H1 (cell line): Measurements from ENCODE around the gene USP6. TPM values are rescaled to one million over a fixed set of nuclear protein-coding genes. Genes with fewer than 3 reads are reported as not detected.
"Not testable (repeated sequence)": the region's sequence is repeated elsewhere in the genome, so short reads cannot be mapped to it uniquely, and the experiment has no call there.

Experiments used
- CTCF ChIA-PET: fragments of 300-600 bp; sonication (Branson Sonifier 250); formaldehyde crosslinking; loops from one replicate; lab custom pipeline; 2021; ENCODE audit not compliant: partially characterized antibody; lab: Charles Lee
- POLR2A ChIA-PET: fragments of 300-600 bp; sonication (Branson Sonifier 250); formaldehyde crosslinking; loops from one replicate; lab custom pipeline; 2021; ENCODE audit warnings: inconsistent platforms; ENCODE audit not compliant: partially characterized antibody; lab: Charles Lee
- DNase-seq, 2 experiments: peaks; one replicate each; pipeline versions ENCODE4 v3.0.0 to v3.0.0-alpha.2; 2010 to 2022; ENCODE audit warnings: low spot score in 2 of 2, low read depth in 1 of 2, mixed read lengths in 1 of 2
- FAIRE-seq: peaks from 2 replicates; lab custom pipeline; 2011; peaks lifted over from hg19 to GRCh38; lab: Jason Lieb, UNC
- H2AFZ ChIP-seq: 2 replicates; pipeline ENCODE4 v1.8.1; 2012; ENCODE audit warnings: low read length, inconsistent platforms
- H2AK5ac ChIP-seq: 2 replicates; pipeline ENCODE4 v1.6.1; 2013; ENCODE audit warnings: low read depth, low read length
- H2BK120ac ChIP-seq: replicated peaks from 2 replicates; pipeline ENCODE3; 2013; ENCODE audit warnings: low read depth, low read length, inconsistent platforms
- H2BK12ac ChIP-seq: 2 replicates; pipeline ENCODE4 v1.6.1; 2013; ENCODE audit warnings: low read depth, low read length
- H2BK15ac ChIP-seq: 2 replicates; pipeline ENCODE4 v1.6.1; 2013; ENCODE audit warnings: low read length
- H2BK20ac ChIP-seq: 2 replicates; pipeline ENCODE4 v1.6.1; 2013; ENCODE audit warnings: low read length
- H2BK5ac ChIP-seq: 2 replicates; pipeline ENCODE4 v1.6.1; 2013; ENCODE audit warnings: low read depth, low read length
- H3K14ac ChIP-seq: 2 replicates; pipeline ENCODE4 v1.6.1; 2013; ENCODE audit warnings: inconsistent platforms; ENCODE audit not compliant: insufficient read length
- H3K18ac ChIP-seq: 2 replicates; pipeline ENCODE4 v1.6.1; 2013; ENCODE audit warnings: low read length; ENCODE audit errors: extremely low read depth
- H3K23ac ChIP-seq: 2 replicates; pipeline ENCODE4 v1.6.1; 2013; ENCODE audit warnings: inconsistent platforms; ENCODE audit not compliant: insufficient read length
- H3K23me2 ChIP-seq: 2 replicates; pipeline ENCODE4 v1.6.1; 2013; ENCODE audit warnings: low read depth, low read length
- H3K27ac ChIP-seq: 2 replicates; pipeline ENCODE4 v1.6.1; 2011; ENCODE audit warnings: low read depth, low read length, inconsistent platforms
- H3K27me3 ChIP-seq, 4 experiments: replicated peaks in 1 of 4; 1 replicate in 1 of 4; 2 replicates in 3 of 4; pipeline versions ENCODE4 v1.6.1 to v1.8.1; 2011 to 2013; ENCODE audit warnings: low read length in 3 of 4, mild to moderate bottlenecking in 3 of 4, inconsistent platforms in 2 of 4, mixed read lengths in 2 of 4, moderate library complexity in 1 of 4; ENCODE audit not compliant: control insufficient read depth in 3 of 4, insufficient read depth in 3 of 4; ENCODE audit errors: extremely low read depth in 1 of 4
- H3K36me3 ChIP-seq, 4 experiments: 2 replicates each; pipeline versions ENCODE4 v1.6.1 to v1.8.1; 2011 to 2013; ENCODE audit warnings: mild to moderate bottlenecking in 4 of 4, low read length in 3 of 4, moderate library complexity in 2 of 4, control low read depth in 1 of 4, inconsistent platforms in 1 of 4; ENCODE audit not compliant: insufficient read depth in 4 of 4, control insufficient read depth in 2 of 4
- H3K4ac ChIP-seq: replicated peaks from 2 replicates; pipeline ENCODE3; 2013; ENCODE audit warnings: low read length, low read depth, mixed read lengths, inconsistent platforms; ENCODE audit not compliant: insufficient read length
- H3K4me1 ChIP-seq, 4 experiments: replicated peaks in 1 of 4; 1 replicate in 1 of 4; 2 replicates in 3 of 4; pipeline versions ENCODE4 v1.6.1 to v1.8.1; 2011 to 2013; ENCODE audit warnings: low read length in 3 of 4, inconsistent platforms in 2 of 4, mixed read lengths in 1 of 4; ENCODE audit not compliant: insufficient read depth in 4 of 4, control insufficient read depth in 3 of 4
- H3K4me2 ChIP-seq, 2 experiments: 2 replicates each; pipeline versions ENCODE4 v1.6.1 to v1.8.1; 2011 to 2013; ENCODE audit warnings: low read depth in 2 of 2, low read length in 2 of 2, control low read depth in 1 of 2, inconsistent platforms in 1 of 2, mild to moderate bottlenecking in 1 of 2; ENCODE audit not compliant: insufficient read depth in 1 of 2
- H3K4me3 ChIP-seq, 4 experiments: fragments of 200-600, 300-600 bp in 1 of 4; sonication (generic), shearing (Covaris generic), sonication (Bioruptor Twin) in 1 of 4; 2 replicates each; pipeline versions ENCODE4 v1.5.1 to v1.8.1; 2011 to 2016; ENCODE audit warnings: low read length in 4 of 4, low read depth in 3 of 4, control low read depth in 2 of 4, inconsistent platforms in 2 of 4, mild to moderate bottlenecking in 2 of 4, mixed read lengths in 1 of 4, moderate library complexity in 1 of 4; ENCODE audit not compliant: insufficient read depth in 2 of 4; ENCODE audit errors: extremely low read depth in 1 of 4
- H3K56ac ChIP-seq: replicated peaks from 2 replicates; pipeline ENCODE3; 2013; ENCODE audit warnings: low read depth, mild to moderate bottlenecking, mixed read lengths, low read length, inconsistent platforms; ENCODE audit not compliant: insufficient read length
- H3K79me1 ChIP-seq: 2 replicates; pipeline ENCODE4 v1.6.1; 2013; ENCODE audit warnings: low read depth, low read length, control low read depth
- H3K79me2 ChIP-seq, 2 experiments: 2 replicates each; pipeline versions ENCODE4 v1.6.1 to v1.8.1; 2012 to 2013; ENCODE audit warnings: low read length in 2 of 2, mild to moderate bottlenecking in 2 of 2, inconsistent platforms in 1 of 2; ENCODE audit not compliant: insufficient read depth in 2 of 2, control insufficient read depth in 1 of 2
- H3K9ac ChIP-seq, 4 experiments: replicated peaks in 1 of 4; 1 replicate in 1 of 4; 2 replicates in 3 of 4; pipeline versions ENCODE4 v1.6.1 to v1.8.1; 2011 to 2013; ENCODE audit warnings: low read depth in 3 of 4, low read length in 3 of 4, control low read depth in 2 of 4, mild to moderate bottlenecking in 2 of 4, moderate library complexity in 2 of 4, inconsistent platforms in 1 of 4; ENCODE audit errors: extremely low read depth in 1 of 4
- H3K9me3 ChIP-seq, 2 experiments: 2 replicates each; pipeline versions ENCODE4 v1.6.1 to v1.8.1; 2012 to 2013; ENCODE audit warnings: mild to moderate bottlenecking in 2 of 2, moderate library complexity in 2 of 2, control low read depth in 1 of 2, inconsistent platforms in 1 of 2, low read depth in 1 of 2, low read length in 1 of 2, mixed read lengths in 1 of 2; ENCODE audit not compliant: insufficient read depth in 2 of 2
- H4K20me1 ChIP-seq, 2 experiments: replicated peaks in 1 of 2; 2 replicates each; pipeline versions ENCODE3 to v1.8.1; 2011 to 2013; ENCODE audit warnings: inconsistent platforms in 2 of 2, low read length in 2 of 2, mild to moderate bottlenecking in 1 of 2; ENCODE audit not compliant: insufficient read depth in 2 of 2, control insufficient read depth in 1 of 2
- H4K5ac ChIP-seq: 2 replicates; pipeline ENCODE4 v1.6.1; 2013; ENCODE audit warnings: low read length, low read depth, mixed read lengths, inconsistent platforms; ENCODE audit not compliant: insufficient read length
- H4K8ac ChIP-seq: 2 replicates; pipeline ENCODE4 v1.8.0; 2013; ENCODE audit warnings: mild to moderate bottlenecking, moderate library complexity, low read length, inconsistent platforms; ENCODE audit not compliant: insufficient read depth; ENCODE audit errors: extremely low read depth
- H4K91ac ChIP-seq: replicated peaks from 2 replicates; pipeline ENCODE3; 2013; ENCODE audit warnings: low read length, mixed read lengths, inconsistent platforms; ENCODE audit not compliant: insufficient read length
- WGBS, 2 experiments: shearing (Covaris generic) in 1 of 2; methylation state at CpG; one replicate each; pipeline versions ENCODE4 v1.1.6 to v1.1.7; 2013 to 2015; ENCODE audit warnings: low lambda C conversion rate in 2 of 2, mixed read lengths in 2 of 2, inconsistent platforms in 1 of 2, low coverage in 1 of 2, missing lambda C conversion rate in 1 of 2; ENCODE audit not compliant: insufficient replicate concordance in 2 of 2, insufficient coverage in 1 of 2, insufficient read length in 1 of 2; ENCODE audit errors: extremely low coverage in 1 of 2, missing lambda C conversion rate in 1 of 2; 5-methylcytosine and 5-hydroxymethylcytosine counted together
- polyA plus RNA-seq, 7 experiments: library from polyadenylated mRNA; depleted of rRNA in 3 of 7; stranded (reverse) in 5 of 7; unstranded in 2 of 7; fragments of >200 nt in 5 of 7; fragments of 200-250 nt in 2 of 7; gene quantifications; 1 replicate in 5 of 7; 2 replicates in 1 of 7; 4 replicates in 1 of 7; pipeline versions ENCODE4 v1.2.1 to v1.2.3, GENCODE V29; 2011 to 2013; ENCODE audit warnings: missing spikeins in 2 of 7, mixed read lengths in 2 of 7
- total RNA-seq: library from RNA; stranded (reverse); fragmentation: NEBNext Ultra II Directional; extraction: Animal tissue kit (Norgen Biotek cat#: 25700); gene quantifications from 2 replicates; pipeline ENCODE4 v1.2.1, GENCODE V29; 2021

The USP6 gene
- total and polyA plus RNA-seq, 2 of the 8 experiments (the other 6 are each of a cell fraction or from before 2014, with no cell fraction given) = 0.08 to 0.32 TPM

- not testable (repeated sequence) for H3K14ac ChIP-seq, H3K4me2 ChIP-seq, H2AFZ ChIP-seq, H3K56ac ChIP-seq, H2BK120ac ChIP-seq, FAIRE-seq, H3K27me3 ChIP-seq, H3K18ac ChIP-seq, H3K79me2 ChIP-seq, H3K27ac ChIP-seq, H3K4me3 ChIP-seq, DNase-seq, H3K79me1 ChIP-seq, H3K23me2 ChIP-seq, H3K36me3 ChIP-seq, H2BK15ac ChIP-seq, H4K20me1 ChIP-seq, H3K4ac ChIP-seq, H2BK20ac ChIP-seq, H2BK12ac ChIP-seq, H3K4me1 ChIP-seq, H2AK5ac ChIP-seq, H4K8ac ChIP-seq, H4K91ac ChIP-seq, H2BK5ac ChIP-seq, H3K9ac ChIP-seq, H4K5ac ChIP-seq, H3K23ac ChIP-seq
- ChIA-PET CTCF (interaction anchor here (1.2 kb wide), 1 partner anchor 226 kb away, joined by 3 read pairs; no protein-coding TSS in a partner anchor), POLR2A (interaction anchor here (0.6 kb wide), 1 partner anchor 192 kb away, joined by 3 read pairs; no protein-coding TSS in a partner anchor)
- WGBS, 2 experiments = 87% methylated on average over 8 of the region's 8 CpGs; no CpG with 5 or more reads in 1 of the 2 experiments
- peaks cover 0 to 11% of the 10 kb centered on the region in 2 experiments; a peak in 1 of 4 replicates for H3K9me3 ChIP-seq
Measured at GRCh38 chr17:5135131-5135712, 19.4 kb downstream of the USP6 start.
